ENCODE measurements around the gene ZNF771. TPM values are rescaled to one million over a fixed set of nuclear protein-coding genes. Genes with fewer than 3 reads are reported as not detected.

ZNF771 gene
- total and polyA plus RNA-seq, 4 experiments from 2014 or later, result 1.4 to 6.5 (median 5.5) TPM

DNA sequence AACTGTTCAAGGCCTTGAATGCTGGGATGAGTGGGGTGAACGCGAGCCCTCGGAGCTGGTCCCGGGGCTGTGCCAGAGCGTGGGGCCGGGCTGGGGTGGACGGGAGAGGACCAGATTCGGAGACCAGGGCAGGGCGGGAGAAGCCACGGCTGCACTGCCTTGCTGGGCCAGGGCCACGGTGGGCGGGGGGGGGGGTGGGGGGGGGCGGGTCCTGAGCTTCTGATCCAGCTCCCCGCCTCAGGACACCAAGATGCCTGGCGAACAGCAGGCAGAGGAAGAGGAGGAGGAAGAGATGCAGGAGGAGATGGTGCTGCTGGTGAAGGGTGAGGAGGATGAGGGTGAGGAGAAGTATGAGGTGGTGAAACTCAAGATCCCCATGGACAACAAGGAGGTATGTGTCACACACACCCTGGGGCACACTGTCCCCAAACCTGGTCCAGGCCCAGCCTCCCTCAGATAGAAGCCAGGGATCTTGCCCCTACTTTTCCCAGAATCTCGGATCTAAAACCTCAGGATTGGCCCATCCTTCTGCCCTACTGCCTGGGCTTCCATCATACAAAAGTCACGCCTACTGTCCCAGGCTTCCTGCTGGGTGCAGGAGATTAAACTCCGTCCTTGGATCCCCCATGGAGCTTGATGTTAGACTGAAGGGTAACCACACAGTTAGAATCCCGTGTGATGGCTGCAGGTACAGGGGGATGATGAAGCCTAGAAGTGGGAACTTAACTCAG is 563 bp downstream of the ZNF771 start:
- Mint-ChIP-seq H3K9me3 (peaks cover 0 to 1% (median 0%) of the 10 kb centered on the region in 8 donors), H3K36me3 (peaks cover 0 to 8% of the 10 kb centered on the region in 2 donors), H3K27me3 (no peaks in the 10 kb centered on the region), H3K4me3 (peak overlapping the region; percentile 63 to 82 (median 76)), H3K27ac (peak overlapping the region; percentile 32 to 88 (median 68)), H3K4me1 (peaks cover 19 to 34% (median 25%) of the 10 kb centered on the region in 4 donors)
- H3K4me3 ChIP-seq (ENCODE audit: low read length in 2 of 2), result peak overlapping the region; percentile 29 to 65
- intact Hi-C loops (cut with micrococcal nuclease), result loop anchor here (1.0 to 10.0 kb wide), 4 partner anchors 30 to 283 kb away; partner anchors contain the start of genes MAPK3 and TBC1D10B
- H3K27ac ChIP-seq (ENCODE audit: low read depth, low read length), result peak overlapping the region; percentile 59
- POLR2A ChIA-PET (ENCODE audit: partially characterized antibody), result interaction anchor here (0.5 to 23.0 kb wide), 27 partner anchors 8 to 1400 kb away, joined by 3 to 540 read pairs (median 5); partner anchors contain the start of genes ALDOA, CD2BP2, DCTPP1 and SEPTIN1
- no peaks in the 10 kb centered on the region for H3K27me3 ChIP-seq (ENCODE audit: insufficient read depth, low read length)
- DNase-seq, result no peak
- CTCF ChIA-PET (ENCODE audit: partially characterized antibody), result interaction anchor here (0.9 to 5.3 kb wide), 14 partner anchors 9 to 342 kb away, joined by 3 to 41 read pairs (median 9); partner anchors contain the start of genes ALDOA, DCTPP1, SEPTIN1 and TBC1D10B
- peaks cover 24% of the 10 kb centered on the region for H3K4me1 ChIP-seq (ENCODE audit: insufficient read depth, low read length)
- no peaks in the 10 kb centered on the region for H3K36me3 ChIP-seq (ENCODE audit: insufficient read depth, low read length)
- H3K9me3 ChIP-seq (ENCODE audit: control insufficient read depth in 1 of 2, low read length in 2 of 2), result no peaks in the 10 kb centered on the region

GRCh38 chr16:30409125-30410060 is 2.0 kb downstream of the ZNF771 start:
- Histone ChIP-seq H3K9me3 (ENCODE audit: control insufficient read depth in 1 of 2, low read length in 2 of 2) (no peaks in the 10 kb centered on the region), H3K27ac (ENCODE audit: low read depth, low read length) (no peak overlapping the region), H3K36me3 (ENCODE audit: insufficient read depth, low read length) (no peaks in the 10 kb centered on the region), H3K4me1 (ENCODE audit: insufficient read depth, low read length) (peaks cover 24% of the 10 kb centered on the region), H3K4me3 (ENCODE audit: low read length in 2 of 2) (no peak overlapping the region), H3K27me3 (ENCODE audit: insufficient read depth, low read length) (no peaks in the 10 kb centered on the region)
- peaks cover 0 to 8% of the 10 kb centered on the region in 2 donors for H3K36me3 Mint-ChIP-seq
- intact Hi-C loops (cut with micrococcal nuclease), result loop anchor here (1.0 to 10.0 kb wide), 6 partner anchors 27 to 367 kb away; partner anchors contain the start of genes MAPK3 and SEPTIN1
- no peaks in the 10 kb centered on the region for H3K27me3 Mint-ChIP-seq
- POLR2A ChIA-PET (ENCODE audit: partially characterized antibody), result interaction anchor here (0.6 to 23.0 kb wide), 16 partner anchors 8 to 364 kb away, joined by 3 to 540 read pairs (median 6); partner anchors contain the start of genes DCTPP1, SEPTIN1, TBX6 and ZNF48
- H3K9me3 Mint-ChIP-seq, result peaks cover 0 to 1% (median 0%) of the 10 kb centered on the region in 8 donors
- peak overlapping the region in 7 of 8 donors; percentile 31 to 73 (median 62) for H3K4me3 Mint-ChIP-seq
- H3K27ac Mint-ChIP-seq, result peak overlapping the region in 6 of 7 donors; percentile 57 to 91 (median 76)
- peak; percentile 86 to 91 (median 89) for DNase-seq
- peaks cover 19 to 34% (median 25%) of the 10 kb centered on the region in 4 donors for H3K4me1 Mint-ChIP-seq
- CTCF ChIA-PET (ENCODE audit: partially characterized antibody), result interaction anchor here (0.6 to 5.3 kb wide), 37 partner anchors 9 to 344 kb away, joined by 3 to 41 read pairs (median 5); partner anchors contain the start of genes ALDOA, DCTPP1, GDPD3 and MYL11

GRCh38 chr16:30413112-30413806 is 5.9 kb downstream of the ZNF771 start:
- Histone ChIP-seq H3K27ac (ENCODE audit: low read depth, low read length) (no peak overlapping the region), H3K9me3 (ENCODE audit: control insufficient read depth in 1 of 2, low read length in 2 of 2) (no peaks in the 10 kb centered on the region), H3K4me3 (ENCODE audit: low read length in 2 of 2) (no peak overlapping the region), H3K4me1 (ENCODE audit: insufficient read depth, low read length) (peaks cover 23% of the 10 kb centered on the region), H3K36me3 (ENCODE audit: insufficient read depth, low read length) (no peaks in the 10 kb centered on the region), H3K27me3 (ENCODE audit: insufficient read depth, low read length) (no peaks in the 10 kb centered on the region)
- ChIA-PET CTCF (ENCODE audit: partially characterized antibody) (interaction anchor here (1.7 to 2.3 kb wide), 2 partner anchors 11 to 42 kb away, joined by 4 to 7 read pairs; partner anchors contain the start of gene TBC1D10B), POLR2A (ENCODE audit: partially characterized antibody) (interaction anchor here (1.2 kb wide), 1 partner anchor 35 kb away, joined by 3 read pairs; no protein-coding TSS in a partner anchor)
- no peak for DNase-seq
- Mint-ChIP-seq H3K27me3 (no peaks in the 10 kb centered on the region), H3K27ac (peak overlapping the region in 1 of 7 donors; percentile 73), H3K4me3 (no peak overlapping the region), H3K36me3 (peaks cover 0 to 6% of the 10 kb centered on the region in 2 donors), H3K4me1 (peaks cover 19 to 31% (median 23%) of the 10 kb centered on the region in 4 donors), H3K9me3 (no peaks in the 10 kb centered on the region)
- intact Hi-C loops (cut with micrococcal nuclease), result no loop called here

DNA sequence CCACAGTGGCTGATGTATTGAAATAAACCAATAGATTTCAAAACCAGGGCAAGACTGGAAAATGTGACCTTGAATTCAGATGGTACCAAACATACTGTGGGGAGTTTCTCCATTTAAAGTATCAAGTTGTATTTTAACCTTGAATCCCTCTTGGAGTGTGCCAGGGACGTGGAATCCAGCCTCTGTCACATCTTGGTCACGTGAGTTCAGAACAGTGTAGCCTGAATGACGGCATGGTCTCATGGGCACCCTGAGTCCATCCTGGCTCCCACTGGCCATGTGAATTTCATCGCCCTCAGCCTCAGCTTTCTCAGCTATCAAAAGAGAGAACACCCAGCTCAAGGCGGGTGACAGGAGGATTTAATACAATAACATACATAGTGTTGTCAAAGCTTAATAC is 6.8 kb downstream of the ZNF771 start:
- ChIA-PET CTCF (ENCODE audit: partially characterized antibody) (interaction anchor here (1.4 kb wide), 1 partner anchor 43 kb away, joined by 3 read pairs; no protein-coding TSS in a partner anchor), POLR2A (ENCODE audit: partially characterized antibody) (interaction anchor here (0.6 to 1.2 kb wide), 6 partner anchors 15 to 418 kb away, joined by 3 read pairs; partner anchors contain the start of genes DCTPP1, INO80E and SEPTIN1)
- H3K27ac Mint-ChIP-seq, result peak overlapping the region in 2 of 7 donors; percentile 42 to 68

GRCh38 chr16:30416047-30416603 is 8.7 kb downstream of the ZNF771 start:
- POLR2A ChIA-PET (ENCODE audit: partially characterized antibody), result interaction anchor here (0.8 to 4.3 kb wide), 4 partner anchors 9 to 351 kb away, joined by 4 to 52 read pairs (median 18); partner anchors contain the start of genes ALDOA, DCTPP1, SEPTIN1 and ZNF771
- Histone ChIP-seq H3K4me1 (ENCODE audit: insufficient read depth, low read length) (peaks cover 15% of the 10 kb centered on the region), H3K27ac (ENCODE audit: low read depth, low read length) (no peak overlapping the region), H3K36me3 (ENCODE audit: insufficient read depth, low read length) (no peaks in the 10 kb centered on the region), H3K27me3 (ENCODE audit: insufficient read depth, low read length) (no peaks in the 10 kb centered on the region), H3K4me3 (ENCODE audit: low read length in 2 of 2) (no peak overlapping the region), H3K9me3 (ENCODE audit: control insufficient read depth in 1 of 2, low read length in 2 of 2) (no peaks in the 10 kb centered on the region)
- DNase-seq, result no peak
- CTCF ChIA-PET (ENCODE audit: partially characterized antibody), result interaction anchor here (0.6 to 4.0 kb wide), 3 partner anchors 14 to 182 kb away, joined by 3 to 34 read pairs (median 7); partner anchors contain the start of gene DCTPP1
- H3K9me3 Mint-ChIP-seq, result no peaks in the 10 kb centered on the region
- peaks cover 8 to 15% of the 10 kb centered on the region in 2 donors for H3K36me3 Mint-ChIP-seq
- no peaks in the 10 kb centered on the region for H3K27me3 Mint-ChIP-seq
- H3K4me3 Mint-ChIP-seq, result peak overlapping the region in 3 of 8 donors; percentile 7 to 56 (median 29)
- H3K4me1 Mint-ChIP-seq, result peaks cover 8 to 27% (median 15%) of the 10 kb centered on the region in 4 donors
- peak overlapping the region in 6 of 7 donors; percentile 3 to 83 (median 26) for H3K27ac Mint-ChIP-seq
- intact Hi-C loops (cut with micrococcal nuclease), result no loop called here

More for the DNA sequence above, 6.8 kb downstream of the ZNF771 start:
- Mint-ChIP-seq H3K4me1 (peaks cover 14 to 26% (median 19%) of the 10 kb centered on the region in 4 donors), H3K4me3 (no peak overlapping the region), H3K36me3 (peaks cover 0 to 6% of the 10 kb centered on the region in 2 donors), H3K9me3 (no peaks in the 10 kb centered on the region), H3K27me3 (no peaks in the 10 kb centered on the region)
- H3K4me3 ChIP-seq (ENCODE audit: low read length in 2 of 2), result no peak overlapping the region
- H3K9me3 ChIP-seq (ENCODE audit: control insufficient read depth in 1 of 2, low read length in 2 of 2), result no peaks in the 10 kb centered on the region
- intact Hi-C loops (cut with micrococcal nuclease), result no loop called here
- H3K27me3 ChIP-seq (ENCODE audit: insufficient read depth, low read length), result no peaks in the 10 kb centered on the region
- peaks cover 22% of the 10 kb centered on the region for H3K4me1 ChIP-seq (ENCODE audit: insufficient read depth, low read length)
- DNase-seq, result no peak
- no peaks in the 10 kb centered on the region for H3K36me3 ChIP-seq (ENCODE audit: insufficient read depth, low read length)
- no peak overlapping the region for H3K27ac ChIP-seq (ENCODE audit: low read depth, low read length)

Data from CD4-positive, alpha-beta memory T cell (primary cell).